Liver (tissue), 9 donors: Measurements from ENCODE around the gene PHLPP1. TPM values are rescaled to one million over a fixed set of nuclear protein-coding genes. Genes with fewer than 3 reads are reported as not detected.

Source experiments
- DNase-seq: peaks from one replicate; pipeline ENCODE4 v3.0.0-alpha.2; 2017; ENCODE audit warnings: low spot score
- H3K27ac ChIP-seq, 2 donors: one replicate each; pipeline ENCODE4 v1.7.0; 2013; ENCODE audit warnings: inconsistent platforms in 2 of 2, low read length in 2 of 2, control low read depth in 1 of 2, low read depth in 1 of 2, mild to moderate bottlenecking in 1 of 2
- H3K27me3 ChIP-seq, 4 donors: one replicate each; pipeline versions ENCODE4 v1.6.1 to v1.7.0; 2013; ENCODE audit warnings: low read length in 3 of 4, inconsistent platforms in 1 of 4, mild to moderate bottlenecking in 1 of 4, moderate library complexity in 1 of 4; ENCODE audit not compliant: control insufficient read depth in 4 of 4, insufficient read depth in 4 of 4
- H3K36me3 ChIP-seq, 4 donors: one replicate each; pipeline versions ENCODE4 v1.6.1 to v1.7.0; 2013; ENCODE audit warnings: low read length in 3 of 4, mild to moderate bottlenecking in 3 of 4, low read depth in 1 of 4, moderate library complexity in 1 of 4; ENCODE audit not compliant: control insufficient read depth in 4 of 4, insufficient read depth in 3 of 4
- H3K4me1 ChIP-seq, 4 donors: one replicate each; pipeline versions ENCODE4 v1.6.1 to v1.7.0; 2013; ENCODE audit warnings: low read length in 3 of 4, mild to moderate bottlenecking in 3 of 4, moderate library complexity in 1 of 4; ENCODE audit not compliant: control insufficient read depth in 4 of 4, insufficient read depth in 4 of 4
- H3K4me3 ChIP-seq, 3 donors: one replicate each; pipeline versions ENCODE4 v1.6.1 to v1.7.0; 2013; ENCODE audit warnings: low read length in 3 of 3, control low read depth in 1 of 3, low read depth in 1 of 3, mild to moderate bottlenecking in 1 of 3
- H3K9ac ChIP-seq, 2 donors: one replicate each; pipeline ENCODE4 v1.7.0; 2013; ENCODE audit warnings: low read length in 2 of 2, mild to moderate bottlenecking in 2 of 2, moderate library complexity in 2 of 2, control low read depth in 1 of 2, low read depth in 1 of 2
- H3K9me3 ChIP-seq, 4 donors: one replicate each; pipeline versions ENCODE4 v1.6.1 to v1.7.0; 2013; ENCODE audit warnings: low read length in 3 of 4; ENCODE audit not compliant: control insufficient read depth in 4 of 4
- EGR1 ChIP-seq, 2 donors: IDR thresholded peaks; 2 replicates each; pipeline ENCODE4 v1.6.1; 2016 to 2018; ENCODE audit warnings: antibody characterized with exemption in 2 of 2, low read depth in 2 of 2
- FOXA1 ChIP-seq: IDR thresholded peaks from 2 replicates; pipeline ENCODE4 v1.6.1; 2016; ENCODE audit warnings: antibody characterized with exemption
- FOXA2 ChIP-seq: IDR thresholded peaks from 2 replicates; pipeline ENCODE4 v1.6.1; 2016; ENCODE audit warnings: antibody characterized with exemption
- GABPA ChIP-seq, 2 donors: IDR thresholded peaks in 1 of 2; conservative IDR thresholded peaks in 1 of 2; 2 replicates each; pipeline ENCODE4 v1.6.1; 2016; ENCODE audit warnings: antibody characterized with exemption in 2 of 2, mild to moderate bottlenecking in 1 of 2, moderate library complexity in 1 of 2
- HNF4A ChIP-seq, 2 donors: conservative IDR thresholded peaks; 2 replicates each; pipeline ENCODE4 v1.6.1; 2016; ENCODE audit warnings: antibody characterized with exemption in 2 of 2, mild to moderate bottlenecking in 2 of 2
- HNF4G ChIP-seq: IDR thresholded peaks from 2 replicates; pipeline ENCODE4 v1.6.1; 2016; ENCODE audit warnings: antibody characterized with exemption
- JUND ChIP-seq, 2 donors: IDR thresholded peaks; 2 replicates each; pipeline ENCODE4 v1.6.1; 2016; ENCODE audit warnings: antibody characterized with exemption in 2 of 2
- NR2F2 ChIP-seq: IDR thresholded peaks from 2 replicates; pipeline ENCODE4 v1.6.1; 2016; ENCODE audit warnings: antibody characterized with exemption
- RAD21 ChIP-seq, 2 donors: IDR thresholded peaks; 2 replicates each; pipeline ENCODE4 v1.6.1; 2016; ENCODE audit warnings: antibody characterized with exemption in 2 of 2, mild to moderate bottlenecking in 2 of 2
- RXRA ChIP-seq, 2 donors: IDR thresholded peaks; 2 replicates each; pipeline ENCODE4 v1.6.1; 2017 to 2018; ENCODE audit warnings: antibody characterized with exemption in 2 of 2, mild to moderate bottlenecking in 1 of 2
- SP1 ChIP-seq: IDR thresholded peaks from 2 replicates; pipeline ENCODE4 v1.6.1; 2018; ENCODE audit warnings: antibody characterized with exemption, mild to moderate bottlenecking
- TAF1 ChIP-seq: conservative IDR thresholded peaks from 2 replicates; pipeline ENCODE4 v1.6.1; 2016; ENCODE audit warnings: antibody characterized with exemption, mild to moderate bottlenecking
- YY1 ChIP-seq: IDR thresholded peaks from 2 replicates; pipeline ENCODE4 v1.6.1; 2016; ENCODE audit warnings: antibody characterized with exemption, mild to moderate bottlenecking
- WGBS: extraction: QIAGEN DNeasy Blood & Tissue Kit; methylation state at CpG from one replicate; pipeline ENCODE4 v1.1.7; 2013; 5-methylcytosine and 5-hydroxymethylcytosine counted together
- polyA plus RNA-seq, 2 donors: library from polyadenylated mRNA; stranded (reverse) in 1 of 2; unstranded in 1 of 2; fragments of 200-250 nt in 1 of 2; fragments of >200 nt in 1 of 2; fragmentation: Nextera tagmentation in 1 of 2; extraction: Ambion mirVana in 1 of 2; gene quantifications; one replicate each; pipeline versions ENCODE4 v1.2.1 to v1.2.3, GENCODE V29; 2013 to 2015
- total RNA-seq, 2 donors: library from RNA; depleted of rRNA; stranded (reverse); fragments of >200 nt; gene quantifications; one replicate each; pipeline ENCODE4 v1.2.3, GENCODE V29; 2014
- TF ChIP-seq, protein P1 (sequence below): IDR thresholded peaks from 2 replicates; pipeline ENCODE4 v1.6.1; 2016; ENCODE audit warnings: antibody characterized with exemption
- TF ChIP-seq, protein P2 (sequence below): IDR thresholded peaks from 2 replicates; pipeline ENCODE4 v1.6.1; 2016; ENCODE audit warnings: antibody characterized with exemption, mild to moderate bottlenecking
- TF ChIP-seq, protein P3 (sequence below): IDR thresholded peaks from 2 replicates; pipeline ENCODE4 v1.6.1; 2016; ENCODE audit warnings: antibody characterized with exemption
- TF ChIP-seq, protein P4 (sequence below): IDR thresholded peaks from 2 replicates; pipeline ENCODE4 v1.6.1; 2016; ENCODE audit warnings: antibody characterized with exemption
- TF ChIP-seq, protein P5 (sequence below): fragments of 150-350 bp; IDR thresholded peaks from 2 replicates; pipeline ENCODE4 v1.5.1; 2017; ENCODE audit warnings: improper control_type of control experiment, low read depth, low read length; ENCODE audit not compliant: missing input control
- donor health status: healthy.
- donor health status: healthy.
- donor health status: healthy.
- donor health status: healthy.
- donor health status: healthy.

The PHLPP1 gene
- total and polyA plus RNA-seq, 4 donors = 4.2 to 14.5 (median 8.6) TPM

DNA sequence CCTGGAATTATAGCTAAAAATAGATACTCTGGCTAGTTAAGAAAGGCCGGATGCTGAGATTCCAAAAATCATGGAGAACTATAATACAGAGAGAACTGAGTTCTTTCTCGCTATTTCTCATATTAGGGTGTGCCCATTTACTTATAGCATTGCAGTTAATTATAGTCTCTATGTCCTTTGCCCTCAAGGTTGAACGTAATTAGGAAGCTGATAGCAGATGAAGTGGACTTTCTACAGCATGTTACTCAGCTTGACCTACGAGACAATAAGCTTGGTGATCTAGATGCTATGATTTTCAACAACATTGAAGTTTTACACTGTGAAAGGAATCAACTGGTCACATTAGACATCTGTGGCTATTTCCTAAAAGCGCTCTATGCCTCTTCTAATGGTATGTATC is 187.4 kb downstream of the PHLPP1 start:
- Histone ChIP-seq H3K27ac (no peak overlapping the region), H3K36me3 (peaks cover 0 to 28% (median 25%) of the 10 kb centered on the region in 4 donors), H3K4me3 (no peak overlapping the region), H3K4me1 (no peaks in the 10 kb centered on the region), H3K27me3 (no peaks in the 10 kb centered on the region), H3K9ac (no peak overlapping the region), H3K9me3 (no peaks in the 10 kb centered on the region)
- no peak for DNase-seq
- 85% methylated on average over 5 of the region's 5 CpGs for WGBS
- TF ChIP-seq SP1 (no peak), HNF4G (no peak), NR2F2 (no peak), RAD21 (IDR thresholded peaks at IDR 0.05) (no peak), GABPA (IDR thresholded peaks at IDR 0.05 in 1 of 2, conservative IDR thresholded peaks at IDR 0.05 in 1 of 2) (no peak), RXRA (IDR thresholded peaks at IDR 0.05) (no peak), HNF4A (conservative IDR thresholded peaks at IDR 0.05) (no peak), TAF1 (no peak), EGR1 (IDR thresholded peaks at IDR 0.05; ENCODE audit: low read depth in 2 of 2) (no peak), YY1 (no peak), FOXA1 (no peak), JUND (IDR thresholded peaks at IDR 0.05) (no peak), FOXA2 (no peak)
- TF ChIP-seq, protein P1, sequence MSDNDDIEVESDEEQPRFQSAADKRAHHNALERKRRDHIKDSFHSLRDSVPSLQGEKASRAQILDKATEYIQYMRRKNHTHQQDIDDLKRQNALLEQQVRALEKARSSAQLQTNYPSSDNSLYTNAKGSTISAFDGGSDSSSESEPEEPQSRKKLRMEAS = no peak
- TF ChIP-seq, protein P2, sequence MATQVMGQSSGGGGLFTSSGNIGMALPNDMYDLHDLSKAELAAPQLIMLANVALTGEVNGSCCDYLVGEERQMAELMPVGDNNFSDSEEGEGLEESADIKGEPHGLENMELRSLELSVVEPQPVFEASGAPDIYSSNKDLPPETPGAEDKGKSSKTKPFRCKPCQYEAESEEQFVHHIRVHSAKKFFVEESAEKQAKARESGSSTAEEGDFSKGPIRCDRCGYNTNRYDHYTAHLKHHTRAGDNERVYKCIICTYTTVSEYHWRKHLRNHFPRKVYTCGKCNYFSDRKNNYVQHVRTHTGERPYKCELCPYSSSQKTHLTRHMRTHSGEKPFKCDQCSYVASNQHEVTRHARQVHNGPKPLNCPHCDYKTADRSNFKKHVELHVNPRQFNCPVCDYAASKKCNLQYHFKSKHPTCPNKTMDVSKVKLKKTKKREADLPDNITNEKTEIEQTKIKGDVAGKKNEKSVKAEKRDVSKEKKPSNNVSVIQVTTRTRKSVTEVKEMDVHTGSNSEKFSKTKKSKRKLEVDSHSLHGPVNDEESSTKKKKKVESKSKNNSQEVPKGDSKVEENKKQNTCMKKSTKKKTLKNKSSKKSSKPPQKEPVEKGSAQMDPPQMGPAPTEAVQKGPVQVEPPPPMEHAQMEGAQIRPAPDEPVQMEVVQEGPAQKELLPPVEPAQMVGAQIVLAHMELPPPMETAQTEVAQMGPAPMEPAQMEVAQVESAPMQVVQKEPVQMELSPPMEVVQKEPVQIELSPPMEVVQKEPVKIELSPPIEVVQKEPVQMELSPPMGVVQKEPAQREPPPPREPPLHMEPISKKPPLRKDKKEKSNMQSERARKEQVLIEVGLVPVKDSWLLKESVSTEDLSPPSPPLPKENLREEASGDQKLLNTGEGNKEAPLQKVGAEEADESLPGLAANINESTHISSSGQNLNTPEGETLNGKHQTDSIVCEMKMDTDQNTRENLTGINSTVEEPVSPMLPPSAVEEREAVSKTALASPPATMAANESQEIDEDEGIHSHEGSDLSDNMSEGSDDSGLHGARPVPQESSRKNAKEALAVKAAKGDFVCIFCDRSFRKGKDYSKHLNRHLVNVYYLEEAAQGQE = no peak
- TF ChIP-seq, protein P3, sequence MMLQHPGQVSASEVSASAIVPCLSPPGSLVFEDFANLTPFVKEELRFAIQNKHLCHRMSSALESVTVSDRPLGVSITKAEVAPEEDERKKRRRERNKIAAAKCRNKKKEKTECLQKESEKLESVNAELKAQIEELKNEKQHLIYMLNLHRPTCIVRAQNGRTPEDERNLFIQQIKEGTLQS = no peak
- TF ChIP-seq, protein P4, sequence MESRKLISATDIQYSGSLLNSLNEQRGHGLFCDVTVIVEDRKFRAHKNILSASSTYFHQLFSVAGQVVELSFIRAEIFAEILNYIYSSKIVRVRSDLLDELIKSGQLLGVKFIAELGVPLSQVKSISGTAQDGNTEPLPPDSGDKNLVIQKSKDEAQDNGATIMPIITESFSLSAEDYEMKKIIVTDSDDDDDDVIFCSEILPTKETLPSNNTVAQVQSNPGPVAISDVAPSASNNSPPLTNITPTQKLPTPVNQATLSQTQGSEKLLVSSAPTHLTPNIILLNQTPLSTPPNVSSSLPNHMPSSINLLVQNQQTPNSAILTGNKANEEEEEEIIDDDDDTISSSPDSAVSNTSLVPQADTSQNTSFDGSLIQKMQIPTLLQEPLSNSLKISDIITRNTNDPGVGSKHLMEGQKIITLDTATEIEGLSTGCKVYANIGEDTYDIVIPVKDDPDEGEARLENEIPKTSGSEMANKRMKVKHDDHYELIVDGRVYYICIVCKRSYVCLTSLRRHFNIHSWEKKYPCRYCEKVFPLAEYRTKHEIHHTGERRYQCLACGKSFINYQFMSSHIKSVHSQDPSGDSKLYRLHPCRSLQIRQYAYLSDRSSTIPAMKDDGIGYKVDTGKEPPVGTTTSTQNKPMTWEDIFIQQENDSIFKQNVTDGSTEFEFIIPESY = no peak
- TF ChIP-seq, protein P5, sequence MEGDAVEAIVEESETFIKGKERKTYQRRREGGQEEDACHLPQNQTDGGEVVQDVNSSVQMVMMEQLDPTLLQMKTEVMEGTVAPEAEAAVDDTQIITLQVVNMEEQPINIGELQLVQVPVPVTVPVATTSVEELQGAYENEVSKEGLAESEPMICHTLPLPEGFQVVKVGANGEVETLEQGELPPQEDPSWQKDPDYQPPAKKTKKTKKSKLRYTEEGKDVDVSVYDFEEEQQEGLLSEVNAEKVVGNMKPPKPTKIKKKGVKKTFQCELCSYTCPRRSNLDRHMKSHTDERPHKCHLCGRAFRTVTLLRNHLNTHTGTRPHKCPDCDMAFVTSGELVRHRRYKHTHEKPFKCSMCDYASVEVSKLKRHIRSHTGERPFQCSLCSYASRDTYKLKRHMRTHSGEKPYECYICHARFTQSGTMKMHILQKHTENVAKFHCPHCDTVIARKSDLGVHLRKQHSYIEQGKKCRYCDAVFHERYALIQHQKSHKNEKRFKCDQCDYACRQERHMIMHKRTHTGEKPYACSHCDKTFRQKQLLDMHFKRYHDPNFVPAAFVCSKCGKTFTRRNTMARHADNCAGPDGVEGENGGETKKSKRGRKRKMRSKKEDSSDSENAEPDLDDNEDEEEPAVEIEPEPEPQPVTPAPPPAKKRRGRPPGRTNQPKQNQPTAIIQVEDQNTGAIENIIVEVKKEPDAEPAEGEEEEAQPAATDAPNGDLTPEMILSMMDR = no peak
